MM.1S (cell line): ENCODE measurements around the gene ZBTB49.

Experiments
- DNase-seq: peaks from one replicate; pipeline ENCODE4 v3.0.0-alpha.2; 2015
- H2AFZ ChIP-seq: fragments of 300-600 bp; sonication (generic); 2 replicates; pipeline ENCODE4 v1.6.0; 2016; ENCODE audit warnings: antibody characterized with exemption, low read length
- H3F3A ChIP-seq: fragments of 300-600 bp; sonication (generic); 2 replicates; pipeline ENCODE4 v1.6.1; 2016; ENCODE audit warnings: mild to moderate bottlenecking, antibody characterized with exemption, low read length, moderate library complexity, mixed read lengths; ENCODE audit not compliant: insufficient read depth
- H3K27ac ChIP-seq: fragments of 300-600 bp; sonication (generic); 2 replicates; pipeline ENCODE4 v1.5.1; 2016; ENCODE audit warnings: mild to moderate bottlenecking, low read length
- H3K27me3 ChIP-seq: fragments of 300-600 bp; sonication (generic); replicated peaks from 2 replicates; pipeline ENCODE4 v1.6.0; 2016; ENCODE audit warnings: low read length; ENCODE audit not compliant: insufficient read depth
- H3K36me3 ChIP-seq: fragments of 300-600 bp; sonication (generic); replicated peaks from 2 replicates; pipeline ENCODE4 v1.6.1; 2016; ENCODE audit warnings: mild to moderate bottlenecking, low read length, mixed read lengths; ENCODE audit not compliant: insufficient read depth
- H3K4me1 ChIP-seq: fragments of 300-600 bp; sonication (generic); 2 replicates; pipeline ENCODE4 v1.6.1; 2016; ENCODE audit warnings: low read length, mixed read lengths
- H3K4me2 ChIP-seq: fragments of 300-600 bp; sonication (generic); 2 replicates; pipeline ENCODE4 v1.6.0; 2016; ENCODE audit warnings: low read depth, low read length
- H3K4me3 ChIP-seq: fragments of 300-600 bp; sonication (generic); 2 replicates; pipeline ENCODE4 v1.5.1; 2016; ENCODE audit warnings: low read length, mixed read lengths
- H3K79me2 ChIP-seq: fragments of 300-600 bp; sonication (generic); 2 replicates; pipeline ENCODE4 v1.6.1; 2016; ENCODE audit warnings: mixed run types, low read length, mixed read lengths
- H3K9ac ChIP-seq: fragments of 300-600 bp; sonication (generic); 2 replicates; pipeline ENCODE4 v1.6.1; 2016; ENCODE audit warnings: low read length, mixed read lengths
- H3K9me2 ChIP-seq: fragments of 300-600 bp; sonication (generic); replicated peaks from 2 replicates; pipeline ENCODE4 v1.6.1; 2016; ENCODE audit warnings: mild to moderate bottlenecking, low read length, mixed read lengths; ENCODE audit not compliant: insufficient read depth
- H3K9me3 ChIP-seq: fragments of 300-600 bp; sonication (generic); replicated peaks from 2 replicates; pipeline ENCODE4 v1.6.1; 2016; ENCODE audit warnings: mild to moderate bottlenecking, low read length, mixed read lengths; ENCODE audit not compliant: insufficient read depth
- H4K20me1 ChIP-seq: fragments of 300-600 bp; sonication (generic); 2 replicates; pipeline ENCODE4 v1.6.1; 2016; ENCODE audit warnings: mild to moderate bottlenecking, low read length, moderate library complexity, mixed read lengths; ENCODE audit not compliant: insufficient read depth
- EZH2 ChIP-seq: fragments of 300-600 bp; sonication (generic); optimal IDR thresholded peaks from 2 replicates; pipeline ENCODE3; 2017; ENCODE audit warnings: low read depth, mild to moderate bottlenecking, antibody characterized with exemption, low read length, mixed read lengths
- EZH2phosphoT487 ChIP-seq: fragments of 300-600 bp; sonication (generic); IDR thresholded peaks from 2 replicates; pipeline ENCODE4 v1.6.1; 2018; ENCODE audit warnings: antibody characterized with exemption, low read length
- TF ChIP-seq, protein P1 (sequence below): fragments of 300-600 bp; sonication (generic); IDR thresholded peaks from 2 replicates; pipeline ENCODE4 v1.5.1; 2016; ENCODE audit warnings: antibody characterized with exemption, low read length, mixed read lengths

Gene ZBTB49

DNA sequence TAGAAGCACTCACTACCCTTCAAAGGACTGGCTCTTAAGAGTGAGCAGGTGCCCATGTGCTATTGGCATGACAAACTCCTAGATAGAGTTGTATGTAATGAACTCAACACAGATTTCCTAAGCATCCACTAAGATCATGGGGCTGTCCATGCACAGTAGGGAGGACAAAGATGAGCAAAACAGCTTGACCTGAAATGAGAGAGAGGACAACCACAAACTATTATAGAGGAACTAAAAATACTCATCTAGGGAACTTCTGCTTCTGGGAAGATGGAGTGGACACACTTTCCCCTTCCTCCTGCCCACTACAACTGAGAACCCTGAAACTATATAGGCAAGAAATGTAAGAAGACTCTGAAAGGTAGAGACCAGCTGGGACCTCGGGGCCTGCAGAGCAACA is 21.3 kb upstream of the ZBTB49 start:
- no peak for DNase-seq
- H3K9me3 ChIP-seq, result no peaks in the 10 kb centered on the region
- no peak overlapping the region for H3K9ac ChIP-seq
- H4K20me1 ChIP-seq, result no peaks in the 10 kb centered on the region
- H3K4me2 ChIP-seq, result no peak overlapping the region
- TF ChIP-seq, protein P1, sequence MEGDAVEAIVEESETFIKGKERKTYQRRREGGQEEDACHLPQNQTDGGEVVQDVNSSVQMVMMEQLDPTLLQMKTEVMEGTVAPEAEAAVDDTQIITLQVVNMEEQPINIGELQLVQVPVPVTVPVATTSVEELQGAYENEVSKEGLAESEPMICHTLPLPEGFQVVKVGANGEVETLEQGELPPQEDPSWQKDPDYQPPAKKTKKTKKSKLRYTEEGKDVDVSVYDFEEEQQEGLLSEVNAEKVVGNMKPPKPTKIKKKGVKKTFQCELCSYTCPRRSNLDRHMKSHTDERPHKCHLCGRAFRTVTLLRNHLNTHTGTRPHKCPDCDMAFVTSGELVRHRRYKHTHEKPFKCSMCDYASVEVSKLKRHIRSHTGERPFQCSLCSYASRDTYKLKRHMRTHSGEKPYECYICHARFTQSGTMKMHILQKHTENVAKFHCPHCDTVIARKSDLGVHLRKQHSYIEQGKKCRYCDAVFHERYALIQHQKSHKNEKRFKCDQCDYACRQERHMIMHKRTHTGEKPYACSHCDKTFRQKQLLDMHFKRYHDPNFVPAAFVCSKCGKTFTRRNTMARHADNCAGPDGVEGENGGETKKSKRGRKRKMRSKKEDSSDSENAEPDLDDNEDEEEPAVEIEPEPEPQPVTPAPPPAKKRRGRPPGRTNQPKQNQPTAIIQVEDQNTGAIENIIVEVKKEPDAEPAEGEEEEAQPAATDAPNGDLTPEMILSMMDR, result no peak
- TF ChIP-seq EZH2 (no peak), EZH2phosphoT487 (no peak)
- H3K27me3 ChIP-seq, result no peaks in the 10 kb centered on the region
- H3K36me3 ChIP-seq, result peaks cover 6% of the 10 kb centered on the region; the same call in 1 of the 2 replicates
- H3K79me2 ChIP-seq, result no peaks in the 10 kb centered on the region
- H3K27ac ChIP-seq, result no peak overlapping the region
- H3K9me2 ChIP-seq, result no peaks in the 10 kb centered on the region
- H3K4me1 ChIP-seq, result no peaks in the 10 kb centered on the region
- H3K4me3 ChIP-seq, result no peak overlapping the region
- no peak overlapping the region for H2AFZ ChIP-seq
- no peaks in the 10 kb centered on the region for H3F3A ChIP-seq

- H3F3A ChIP-seq, result no peaks in the 10 kb centered on the region
- H4K20me1 ChIP-seq, result no peaks in the 10 kb centered on the region
- no peak for DNase-seq
- H2AFZ ChIP-seq, result no peak overlapping the region
- no peak overlapping the region for H3K27ac ChIP-seq
- TF ChIP-seq EZH2 (no peak), EZH2phosphoT487 (no peak)
- TF ChIP-seq, protein P1, result no peak
- no peaks in the 10 kb centered on the region for H3K4me1 ChIP-seq
- no peaks in the 10 kb centered on the region for H3K9me3 ChIP-seq
- no peak overlapping the region for H3K9ac ChIP-seq
- peaks cover 7% of the 10 kb centered on the region; the same call in 1 of the 2 replicates for H3K36me3 ChIP-seq
- no peaks in the 10 kb centered on the region for H3K79me2 ChIP-seq
- H3K4me2 ChIP-seq, result no peak overlapping the region
- no peaks in the 10 kb centered on the region for H3K9me2 ChIP-seq
- no peaks in the 10 kb centered on the region for H3K27me3 ChIP-seq
- H3K4me3 ChIP-seq, result no peak overlapping the region
Measured at GRCh38 chr4:4269331-4269731, 20.7 kb upstream of the ZBTB49 start.

GRCh38 chr4:4269856-4270255 is 20.2 kb upstream of the ZBTB49 start:
- no peak overlapping the region for H3K4me2 ChIP-seq
- H3K9me2 ChIP-seq, result no peaks in the 10 kb centered on the region
- H3K9ac ChIP-seq, result no peak overlapping the region
- H3K36me3 ChIP-seq, result peaks cover 10% of the 10 kb centered on the region; the same call in 1 of the 2 replicates
- no peaks in the 10 kb centered on the region for H3K27me3 ChIP-seq
- TF ChIP-seq EZH2 (no peak), EZH2phosphoT487 (no peak)
- TF ChIP-seq, protein P1, result no peak
- no peaks in the 10 kb centered on the region for H3F3A ChIP-seq
- no peaks in the 10 kb centered on the region for H3K4me1 ChIP-seq
- DNase-seq, result no peak
- no peak overlapping the region for H2AFZ ChIP-seq
- no peaks in the 10 kb centered on the region for H3K9me3 ChIP-seq
- no peaks in the 10 kb centered on the region for H4K20me1 ChIP-seq
- no peak overlapping the region for H3K27ac ChIP-seq
- H3K4me3 ChIP-seq, result no peak overlapping the region
- no peaks in the 10 kb centered on the region for H3K79me2 ChIP-seq

DNA sequence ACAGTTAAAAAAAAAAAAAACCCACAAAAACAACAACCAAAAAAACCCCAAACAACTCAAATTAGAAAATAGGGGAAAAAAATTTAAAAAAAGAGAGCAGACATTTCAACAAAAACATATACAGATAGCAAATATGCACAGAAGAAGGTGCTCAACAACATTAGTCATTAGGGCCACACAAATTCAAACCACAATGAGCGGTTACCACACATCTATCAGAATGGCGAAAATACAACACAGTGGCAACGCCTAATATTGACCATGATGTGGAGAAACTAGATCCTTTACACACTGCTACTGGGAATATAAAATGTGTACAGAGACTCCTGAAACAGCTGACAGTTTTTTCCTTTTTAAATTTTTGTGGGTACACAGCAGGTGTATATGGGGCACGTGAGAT is 19.5 kb upstream of the ZBTB49 start:
- TF ChIP-seq EZH2 (no peak), EZH2phosphoT487 (no peak)
- TF ChIP-seq, protein P1, result no peak
- Histone ChIP-seq H3K4me1 (no peaks in the 10 kb centered on the region), H3K27me3 (no peaks in the 10 kb centered on the region), H3K4me3 (no peak overlapping the region), H3F3A (no peaks in the 10 kb centered on the region), H2AFZ (no peak overlapping the region), H3K4me2 (no peak overlapping the region), H3K9me3 (no peaks in the 10 kb centered on the region), H3K36me3 (peaks cover 10% of the 10 kb centered on the region; the same call in 1 of the 2 replicates), H3K27ac (no peak overlapping the region), H3K9ac (no peak overlapping the region), H3K9me2 (no peaks in the 10 kb centered on the region), H4K20me1 (no peaks in the 10 kb centered on the region), H3K79me2 (no peaks in the 10 kb centered on the region)
- no peak for DNase-seq
